Ectodermal cell (in vitro differentiated cells): Measurements from ENCODE around the gene ZNF487.
"Not testable (repeated sequence)": the region's sequence is repeated elsewhere in the genome, so short reads cannot be mapped to it uniquely, and the experiment has no call there.

ENCODE experiments used
- H3K27ac ChIP-seq: 2 replicates; pipeline ENCODE4 v1.7.0; 2013; ENCODE audit warnings: mild to moderate bottlenecking, low read depth, low read length; ENCODE audit not compliant: insufficient read depth, poor library complexity, severe bottlenecking
- H3K27me3 ChIP-seq: 2 replicates; pipeline ENCODE4 v1.7.0; 2013; ENCODE audit warnings: mild to moderate bottlenecking, low read length; ENCODE audit not compliant: insufficient read depth, control insufficient read depth, poor library complexity, severe bottlenecking
- H3K36me3 ChIP-seq: one replicate; pipeline ENCODE4 v1.7.0; 2013; ENCODE audit warnings: low read length; ENCODE audit not compliant: control insufficient read depth, insufficient read depth
- H3K4me1 ChIP-seq: one replicate; pipeline ENCODE4 v1.7.0; 2013; ENCODE audit warnings: low read length; ENCODE audit not compliant: control insufficient read depth, insufficient read depth
- H3K4me3 ChIP-seq: 2 replicates; pipeline ENCODE4 v1.7.0; 2013; ENCODE audit warnings: low read depth, low read length, control low read depth; ENCODE audit not compliant: insufficient read depth
- H3K9me3 ChIP-seq: 2 replicates; pipeline ENCODE4 v1.7.0; 2013; ENCODE audit warnings: mild to moderate bottlenecking, low read length, moderate library complexity; ENCODE audit not compliant: control insufficient read depth
- WGBS, 2 experiments: methylation state at CpG; one replicate each; pipeline ENCODE4 v1.1.7; 2013; ENCODE audit warnings: missing lambda C conversion rate in 2 of 2; 5-methylcytosine and 5-hydroxymethylcytosine counted together

The ZNF487 gene

DNA sequence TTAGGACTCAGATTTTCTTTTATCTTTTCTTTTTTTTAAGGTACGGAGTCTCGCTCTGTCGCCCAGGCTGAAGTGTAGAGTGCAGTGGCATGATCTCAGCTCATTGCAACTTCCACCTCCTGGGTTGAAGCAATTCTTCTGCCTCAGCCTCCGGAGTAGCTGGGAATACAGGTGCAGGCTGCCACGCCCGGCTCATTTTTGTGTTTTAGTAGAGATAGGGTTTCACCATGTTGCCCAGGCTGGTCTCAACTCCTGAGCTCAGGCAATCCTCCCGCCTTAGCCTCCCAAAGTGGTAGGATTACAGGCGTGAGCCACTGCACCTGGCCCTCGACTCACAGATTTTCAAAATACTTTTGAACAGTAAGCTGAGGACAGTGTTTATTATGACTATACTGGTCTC, 17.1 kb downstream of the ZNF487 start:
- WGBS, 2 experiments, result 90 to 92% methylated on average over 9 of the region's 9 CpGs
- not testable (repeated sequence) for H3K4me3 ChIP-seq, H3K27me3 ChIP-seq, H3K9me3 ChIP-seq, H3K36me3 ChIP-seq, H3K4me1 ChIP-seq, H3K27ac ChIP-seq

GRCh38 chr10:43456561-43456960, 19.6 kb downstream of the ZNF487 start:
- H3K36me3 ChIP-seq, H3K9me3 ChIP-seq, H3K4me3 ChIP-seq, H3K27me3 ChIP-seq, H3K4me1 ChIP-seq, H3K27ac ChIP-seq: not testable (repeated sequence)
- WGBS, 2 experiments, result 91 to 95% methylated on average over 15 of the region's 15 CpGs

DNA sequence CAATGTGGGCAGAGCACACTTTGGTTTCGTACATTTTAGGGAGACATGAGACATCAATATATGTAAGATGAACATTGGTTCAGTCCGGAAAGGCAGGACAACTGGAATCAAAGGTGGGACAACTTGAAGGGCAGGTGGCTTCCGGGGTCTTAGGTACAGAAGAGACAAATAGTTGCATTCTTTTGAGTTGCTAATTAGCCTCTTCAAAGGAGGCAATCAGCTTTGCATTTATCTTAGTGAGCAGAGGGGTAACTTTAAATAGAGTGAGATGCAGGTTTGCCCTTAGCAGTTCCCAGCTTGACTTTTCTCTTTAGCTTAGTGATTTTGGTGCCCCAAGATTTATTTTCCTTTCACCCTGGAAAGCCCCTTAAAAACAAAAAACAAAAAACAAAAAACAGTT, 21.3 kb downstream of the ZNF487 start:
- WGBS, 2 experiments, result 35 to 41% methylated on average over 3 of the region's 3 CpGs

GRCh38 chr10:43461950-43462349, 25.0 kb downstream of the ZNF487 start:
- no peak overlapping the region for H3K4me3 ChIP-seq
- no peaks in the 10 kb centered on the region for H3K4me1 ChIP-seq
- no peaks in the 10 kb centered on the region for H3K36me3 ChIP-seq
- no peaks in the 10 kb centered on the region for H3K27me3 ChIP-seq
- H3K27ac ChIP-seq, result no peak overlapping the region
- WGBS, 2 experiments, result 55 to 60% methylated on average over 5 of the region's 5 CpGs
- H3K9me3 ChIP-seq, result no peaks in the 10 kb centered on the region

More for the DNA sequence above, 21.3 kb downstream of the ZNF487 start:
- Histone ChIP-seq H3K36me3 (no peaks in the 10 kb centered on the region), H3K27ac (no peak overlapping the region), H3K4me1 (no peaks in the 10 kb centered on the region), H3K9me3 (no peaks in the 10 kb centered on the region), H3K27me3 (peaks cover 3% of the 10 kb centered on the region), H3K4me3 (no peak overlapping the region)

GRCh38 chr10:43465086-43465735, 28.3 kb downstream of the ZNF487 start:
- not testable (repeated sequence) for H3K9me3 ChIP-seq, H3K4me1 ChIP-seq, H3K27ac ChIP-seq, H3K27me3 ChIP-seq, H3K4me3 ChIP-seq, H3K36me3 ChIP-seq
- WGBS, 2 experiments, result 93 to 97% methylated on average over 43 to 48 of the region's 49 CpGs

DNA sequence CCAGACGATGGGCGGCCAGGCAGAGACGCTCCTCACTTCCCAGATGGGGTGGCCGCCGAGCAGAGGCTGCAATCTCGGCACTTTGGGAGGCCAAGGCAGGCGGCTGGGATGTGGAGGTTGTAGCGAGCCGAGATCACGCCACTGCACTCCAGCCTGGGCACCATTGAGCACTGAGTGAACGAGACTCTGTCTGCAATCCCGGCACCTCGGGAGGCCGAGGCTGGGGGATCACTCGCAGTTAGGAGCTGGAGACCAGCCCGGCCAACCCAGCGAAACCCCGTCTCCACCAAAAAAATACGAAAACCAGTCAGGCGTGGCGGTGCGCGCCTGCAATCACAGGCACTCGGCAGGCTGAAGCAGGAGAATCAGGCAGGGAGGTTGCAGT, 28.8 kb downstream of the ZNF487 start:
- not testable (repeated sequence) for H3K4me3 ChIP-seq, H3K4me1 ChIP-seq, H3K9me3 ChIP-seq, H3K36me3 ChIP-seq, H3K27ac ChIP-seq, H3K27me3 ChIP-seq
- 95% methylated on average over 24 of the region's 24 CpGs for WGBS, 2 experiments

- Histone ChIP-seq H3K27me3 (no peaks in the 10 kb centered on the region), H3K4me1 (no peaks in the 10 kb centered on the region), H3K9me3 (no peaks in the 10 kb centered on the region), H3K27ac (no peak overlapping the region), H3K4me3 (no peak overlapping the region), H3K36me3 (no peaks in the 10 kb centered on the region)
- WGBS, 2 experiments, result 91% methylated on average over 14 of the region's 14 CpGs
Observed at GRCh38 chr10:43471146-43471545, 34.2 kb downstream of the ZNF487 start.

- no peaks in the 10 kb centered on the region for H3K27me3 ChIP-seq
- H3K36me3 ChIP-seq, result no peaks in the 10 kb centered on the region
- no peaks in the 10 kb centered on the region for H3K4me1 ChIP-seq
- no peaks in the 10 kb centered on the region for H3K9me3 ChIP-seq
- H3K4me3 ChIP-seq, result no peak overlapping the region
- no peak overlapping the region for H3K27ac ChIP-seq
- WGBS, 2 experiments, result 90 to 96% methylated on average over 3 of the region's 3 CpGs
Observed at GRCh38 chr10:43471935-43472720, 35.2 kb downstream of the ZNF487 start.

GRCh38 chr10:43479275-43479674, 42.4 kb downstream of the ZNF487 start:
- Histone ChIP-seq H3K4me1 (no peaks in the 10 kb centered on the region), H3K36me3 (no peaks in the 10 kb centered on the region), H3K4me3 (no peak overlapping the region), H3K9me3 (peaks cover 4% of the 10 kb centered on the region), H3K27ac (no peak overlapping the region), H3K27me3 (no peaks in the 10 kb centered on the region)

- WGBS, 2 experiments, result 75 to 96% methylated on average over 1 to 2 of the region's 2 CpGs
- Histone ChIP-seq H3K4me1 (no peaks in the 10 kb centered on the region), H3K4me3 (no peak overlapping the region), H3K36me3 (no peaks in the 10 kb centered on the region), H3K27me3 (no peaks in the 10 kb centered on the region), H3K9me3 (peaks cover 4% of the 10 kb centered on the region), H3K27ac (no peak overlapping the region)
Observed at GRCh38 chr10:43482319-43483078, 45.6 kb downstream of the ZNF487 start.
